GM18868 (cell line): ENCODE data around the gene STAT5B.
A peak's percentile ranks its signal among the peaks of the same experiment; 100 is the strongest.

Experiments used
- ATAC-seq: cut with Tn5 transposase; IDR thresholded peaks from one replicate; pipeline ENCODE4 v1.9.1; 2021; ENCODE audit warnings: mild to moderate bottlenecking, moderate library complexity; ENCODE audit not compliant: unreplicated experiment

Gene STAT5B

GRCh38 chr17:42182927-42183734 is 93.1 kb downstream of the STAT5B start:
- ATAC-seq = no peak

- no peak for ATAC-seq
These were observed 94.4 kb downstream of the STAT5B start for GRCh38 chr17:42181851-42182207.

DNA sequence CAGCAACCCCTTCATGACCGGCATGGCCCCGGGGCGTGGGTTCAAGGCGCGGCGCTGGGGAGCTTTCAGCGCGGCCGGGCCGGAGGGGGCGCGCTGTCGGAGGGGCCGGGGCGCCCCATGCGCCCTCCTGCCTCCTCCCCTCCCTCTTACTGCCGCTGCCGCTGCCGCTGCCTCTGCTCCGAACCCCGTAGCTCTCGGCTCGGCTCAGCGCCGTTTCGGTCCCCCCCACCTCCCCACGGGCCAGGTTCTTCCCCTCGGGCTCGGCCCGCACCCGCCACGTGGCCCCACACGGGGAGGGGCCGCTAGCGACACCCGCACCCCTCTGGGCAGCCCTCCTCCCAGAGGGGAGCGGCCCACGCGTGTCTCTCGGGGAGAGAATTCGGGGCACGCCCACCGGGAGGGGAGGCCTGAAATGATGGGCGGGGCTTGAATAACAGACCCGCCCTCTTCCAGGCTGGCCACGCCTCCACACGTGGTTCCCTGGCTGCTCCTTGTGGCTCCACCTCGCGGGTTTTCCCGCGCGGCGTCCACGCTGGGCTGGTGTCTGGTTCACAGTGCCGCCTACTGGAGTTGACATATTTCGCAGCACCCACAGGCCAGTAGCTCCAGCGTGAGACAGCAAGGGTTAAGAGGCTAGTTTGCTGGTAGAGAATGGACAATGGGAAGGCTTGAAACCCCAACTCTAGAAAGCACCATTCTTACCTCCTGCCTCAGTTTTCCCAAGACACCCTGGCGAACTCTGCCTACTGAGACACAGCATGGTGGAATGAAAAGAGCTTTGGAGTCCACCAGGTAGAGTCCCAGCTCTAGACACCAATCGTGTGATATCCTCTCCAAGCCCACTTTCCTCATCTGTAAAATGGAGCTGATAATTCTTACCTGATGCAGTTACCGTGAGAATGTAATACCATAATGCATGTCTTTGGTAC is 95.0 kb downstream of the STAT5B start, which contains the start of gene KCNH4:
Gene KCNH4, minus strand, starts transcription at position 221 of the 929 bp plus-strand sequence. Its CDS starts 197 bp downstream, at position 24.
- ATAC-seq = peak; percentile 45

DNA sequence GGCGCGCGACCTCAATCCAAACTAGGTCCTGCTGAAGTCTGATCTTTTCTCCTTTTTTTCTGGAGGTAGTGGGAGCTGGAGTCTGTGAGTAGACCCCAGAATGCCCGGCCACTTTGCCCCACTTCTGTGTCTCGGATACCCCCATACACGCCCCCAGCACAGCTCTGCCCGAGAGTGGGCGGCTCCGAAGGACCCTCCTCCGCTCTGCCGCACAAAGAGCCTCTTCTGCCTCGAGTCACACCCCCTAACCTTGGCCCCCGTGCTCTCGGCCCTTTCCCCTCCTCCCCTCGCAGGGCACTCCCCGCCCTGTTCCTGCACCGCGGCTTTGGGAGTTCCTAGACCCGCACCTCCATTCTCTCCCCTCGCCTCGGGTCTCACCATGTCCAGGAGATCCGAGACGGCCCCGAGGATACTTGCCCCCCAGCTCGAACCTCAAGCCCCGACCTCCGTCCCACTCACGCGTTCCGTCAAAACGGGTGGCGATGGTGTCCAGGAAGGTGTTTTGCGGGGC is 95.7 kb downstream of the STAT5B start:
- no peak for ATAC-seq

DNA sequence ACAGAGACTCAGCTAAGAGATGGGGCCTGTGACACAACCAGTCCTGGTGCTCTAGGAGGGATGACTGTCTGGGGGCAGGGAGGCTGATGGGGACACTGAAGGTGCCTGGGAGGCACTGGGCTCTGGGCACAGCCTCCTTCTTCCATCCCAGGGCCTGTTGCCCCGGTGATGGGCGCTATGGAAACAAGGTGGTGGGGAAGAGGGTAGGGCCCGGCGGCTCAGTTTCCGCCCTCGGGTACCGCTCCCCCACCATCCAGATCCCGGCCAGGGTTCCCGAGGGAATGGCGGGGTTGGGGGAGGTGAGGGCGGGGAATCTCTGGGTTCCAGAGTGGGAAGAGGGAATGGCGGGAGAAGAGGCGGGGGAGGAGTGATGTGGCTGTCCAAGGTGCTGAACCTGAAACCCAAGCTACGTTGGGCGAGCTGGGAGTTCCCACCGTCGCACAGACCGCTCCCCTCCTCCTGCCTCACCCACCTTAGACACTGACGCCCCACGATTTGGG is 96.2 kb downstream of the STAT5B start:
- ATAC-seq = no peak

- ATAC-seq = no peak
These were observed 96.9 kb downstream of the STAT5B start for GRCh38 chr17:42179335-42179734.

DNA sequence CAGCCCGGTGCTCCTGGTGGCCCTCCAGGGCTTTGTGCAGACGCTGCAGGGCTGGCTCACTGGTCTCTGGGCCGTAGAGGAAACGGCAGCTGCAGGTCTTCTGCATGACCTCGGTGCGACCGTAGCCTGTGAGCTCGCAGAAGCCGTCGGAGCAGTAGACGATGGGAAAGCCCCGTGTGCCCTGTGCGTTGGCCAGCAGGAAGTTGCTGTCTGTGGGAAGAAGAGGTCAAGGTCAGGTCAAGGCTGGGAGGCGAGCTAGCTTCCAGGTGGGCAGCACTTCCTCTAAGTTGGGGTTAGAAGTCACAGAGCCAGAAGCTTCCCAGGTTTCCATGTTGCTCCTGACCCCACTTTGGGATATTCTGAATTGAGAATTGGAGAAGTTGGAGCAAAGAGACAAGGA is 97.4 kb downstream of the STAT5B start:
- no peak for ATAC-seq

- ATAC-seq = no peak
These were observed 98.5 kb downstream of the STAT5B start for GRCh38 chr17:42177684-42178083.

DNA sequence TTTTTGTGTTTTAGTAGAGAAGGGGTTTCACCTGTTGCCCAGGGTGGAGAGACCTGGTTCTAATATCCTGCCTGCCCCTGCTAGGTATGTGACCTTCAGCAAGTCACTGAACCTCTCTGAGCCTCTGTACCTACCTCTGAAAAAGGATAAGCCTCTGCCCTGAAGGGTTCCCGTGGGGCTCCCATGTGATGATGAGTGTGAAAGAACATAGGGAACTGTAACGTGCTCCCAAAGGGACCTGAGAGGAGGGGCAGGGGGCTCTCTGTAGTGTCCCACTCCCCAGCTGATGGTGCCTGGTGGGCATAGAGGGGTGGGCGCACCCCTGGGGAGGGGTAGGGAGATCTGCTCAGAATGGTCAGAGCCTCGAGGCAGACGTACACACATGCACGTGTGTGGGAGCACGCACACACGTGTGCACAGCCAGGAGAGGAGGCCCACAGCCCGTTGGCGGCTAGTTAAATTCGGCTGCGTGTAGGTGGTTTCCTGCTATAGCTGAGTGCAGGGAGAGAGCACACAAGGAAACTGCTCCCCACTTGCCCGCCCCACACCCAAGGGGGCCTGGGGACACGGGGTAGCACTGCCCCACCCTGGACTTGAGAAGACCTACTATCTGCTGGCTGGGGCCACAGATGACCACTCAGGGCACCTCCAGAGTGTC is 101.9 kb downstream of the STAT5B start:
- ATAC-seq = no peak

DNA sequence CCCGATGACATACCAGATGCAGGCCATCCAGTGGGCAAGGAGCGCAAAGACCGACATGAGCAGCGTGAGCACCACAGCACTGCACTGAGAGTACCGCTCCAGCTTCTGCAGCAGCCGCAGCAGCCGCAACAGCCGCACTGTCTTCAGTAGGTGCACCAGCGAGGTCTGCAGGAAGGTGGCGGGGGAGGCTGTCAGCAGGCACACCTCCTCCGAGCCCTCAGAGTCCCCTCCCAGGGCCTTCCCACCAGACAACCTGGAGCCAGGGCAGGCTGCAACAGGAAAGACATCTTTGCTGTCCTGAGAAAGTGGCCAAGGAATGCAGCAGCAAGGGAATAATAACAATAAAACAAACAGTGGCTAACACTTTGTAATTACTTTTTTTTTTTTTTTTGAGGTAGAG is 104.4 kb downstream of the STAT5B start:
- no peak for ATAC-seq

- no peak for ATAC-seq
These were observed 106.8 kb downstream of the STAT5B start for GRCh38 chr17:42169351-42169750.

GRCh38 chr17:42167807-42168206 is 108.4 kb downstream of the STAT5B start:
- no peak for ATAC-seq

- ATAC-seq = no peak
These were observed 109.9 kb downstream of the STAT5B start for GRCh38 chr17:42166196-42166763.

DNA sequence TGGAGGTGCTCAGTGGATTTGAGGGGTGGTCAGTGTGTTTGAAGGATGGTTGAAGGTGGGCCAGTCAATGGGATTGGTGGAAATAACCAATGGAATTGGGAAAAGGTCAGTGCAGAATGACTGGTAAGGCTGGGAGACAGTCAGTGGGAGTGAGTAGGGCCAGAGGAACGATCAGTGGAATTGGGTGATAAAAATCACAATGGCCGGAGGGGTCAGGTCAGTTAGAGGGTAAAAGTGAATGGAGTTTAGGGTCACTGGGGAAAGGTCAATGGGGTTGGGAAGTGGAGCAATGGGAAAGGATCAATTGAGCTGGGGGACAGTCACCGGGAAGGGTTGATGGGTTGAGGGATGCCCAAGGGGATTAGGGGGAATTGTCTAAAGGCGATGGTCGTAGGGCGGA is 110.4 kb downstream of the STAT5B start:
- ATAC-seq = no peak

- ATAC-seq = no peak
These were observed 112.3 kb downstream of the STAT5B start for GRCh38 chr17:42163696-42164407.

GRCh38 chr17:42163113-42163512 is 113.1 kb downstream of the STAT5B start:
- ATAC-seq = no peak

GRCh38 chr17:42160531-42160910 is 115.7 kb downstream of the STAT5B start:
- no peak for ATAC-seq

DNA sequence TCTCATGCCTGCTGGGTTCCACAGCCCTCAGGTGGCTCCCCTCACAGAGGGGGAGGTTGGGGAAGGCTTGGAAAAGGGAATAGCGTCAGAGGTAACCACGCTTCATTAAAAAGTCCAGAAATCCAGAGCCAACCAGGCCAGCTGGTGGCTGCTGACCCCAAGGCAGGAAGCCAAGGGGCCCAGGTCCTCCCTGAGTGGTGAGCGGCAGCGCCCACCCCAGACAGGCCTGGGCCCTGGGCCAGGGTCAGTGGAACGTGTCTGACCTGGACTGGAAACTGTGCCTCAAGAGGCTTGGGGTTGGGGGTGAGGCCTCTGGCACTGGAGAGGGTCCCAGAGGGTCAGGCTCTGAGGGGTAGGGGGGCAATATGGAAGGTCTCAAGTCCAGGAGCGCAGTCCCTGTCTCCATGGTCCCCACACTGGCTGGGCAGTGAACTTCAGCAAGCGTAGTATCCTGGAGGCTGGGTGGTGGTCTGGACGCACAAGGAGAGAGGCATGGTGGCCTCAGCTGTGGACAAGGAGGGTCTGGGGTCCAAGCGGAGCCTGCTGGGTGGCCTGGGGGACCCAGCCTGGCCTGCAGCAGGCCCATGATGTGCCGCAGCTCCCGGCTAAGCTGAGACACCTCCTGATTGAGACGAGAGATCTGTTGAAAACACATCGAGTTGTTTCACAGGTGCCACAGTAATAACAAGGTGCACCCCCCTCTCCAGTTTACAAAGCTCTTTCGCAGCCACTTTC is 116.2 kb downstream of the STAT5B start:
- ATAC-seq = no peak

DNA sequence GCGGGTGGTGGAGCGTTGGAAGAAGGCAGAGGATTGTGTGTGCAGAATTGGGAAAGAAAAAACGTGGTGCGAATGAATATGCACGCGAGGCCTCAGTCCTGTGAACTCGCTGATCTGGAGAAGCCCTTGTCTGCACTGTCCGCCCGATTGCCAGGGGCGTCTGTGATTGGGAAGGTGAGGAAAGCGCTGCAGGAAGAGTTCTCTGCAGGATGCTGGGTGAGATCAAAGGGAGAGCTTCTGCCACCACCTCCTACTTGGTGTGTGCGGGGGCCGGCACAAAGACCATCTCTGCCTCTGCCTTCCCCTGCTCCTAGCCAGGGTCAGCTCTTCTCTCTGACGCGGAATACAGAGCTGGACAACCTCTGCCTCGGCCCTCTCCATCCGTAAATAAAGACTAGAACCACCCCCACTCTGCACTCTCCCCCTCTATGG is 120.6 kb downstream of the STAT5B start:
- no peak for ATAC-seq
